ENCODE measurements around the gene CDC16. TPM values are rescaled to one million over a fixed set of nuclear protein-coding genes. Genes with fewer than 3 reads are reported as not detected.
A peak's percentile ranks its signal among the peaks of the same experiment; 100 is the strongest.

CDC16 gene
- total and polyA plus RNA-seq, 2 of the 8 experiments (the other 6 are each of a cell fraction or from before 2014, with no cell fraction given) = 42.5 to 83.4 TPM

GRCh38 chr13:114281351-114282040 lies 46.8 kb downstream of the CDC16 start, which contains the start of gene UPF3A:
Gene UPF3A (plus strand): TSS chr13:114281601. CDS start chr13:114281640, 39 bp downstream.
- Histone ChIP-seq H4K20me1 (replicated peaks in 1 of 2; ENCODE audit: control insufficient read depth in 1 of 2, insufficient read depth in 2 of 2, low read length in 2 of 2) (no peaks in the 10 kb centered on the region), H3K36me3 (ENCODE audit: control insufficient read depth in 2 of 4, insufficient read depth in 4 of 4, low read length in 3 of 4) (peaks cover under 1 to 39% (median 13%) of the 10 kb centered on the region in 4 experiments; a peak in 6 of 8 replicates), H2BK20ac (ENCODE audit: low read length) (no peak within 1 kb of the TSS; the same call in 1 of the 2 replicates), H3K27ac (ENCODE audit: low read depth, low read length) (peak within 1 kb of the TSS; percentile 98), H2AK5ac (ENCODE audit: low read depth, low read length) (no peak within 1 kb of the TSS), H3K9ac (replicated peaks in 1 of 4; ENCODE audit: extremely low read depth in 1 of 4, low read depth in 3 of 4, low read length in 3 of 4) (peak within 1 kb of the TSS; percentile 95 to 99 (median 98)), H3K27me3 (replicated peaks in 1 of 4; ENCODE audit: control insufficient read depth in 3 of 4, extremely low read depth in 1 of 4, insufficient read depth in 3 of 4, low read length in 3 of 4) (no peaks in the 10 kb centered on the region), H3K9me3 (ENCODE audit: insufficient read depth in 2 of 2, low read depth in 1 of 2, low read length in 1 of 2) (no peaks in the 10 kb centered on the region), H3K23me2 (ENCODE audit: low read depth, low read length) (no peaks in the 10 kb centered on the region), H3K14ac (ENCODE audit: insufficient read length) (no peak within 1 kb of the TSS), H3K79me1 (ENCODE audit: low read depth, low read length) (no peaks in the 10 kb centered on the region), H2BK15ac (ENCODE audit: low read length) (peak within 1 kb of the TSS; percentile 90; the same call in 1 of the 2 replicates), H2BK5ac (ENCODE audit: low read depth, low read length) (peak within 1 kb of the TSS; percentile 98), H4K5ac (ENCODE audit: insufficient read length, low read depth, low read length) (peak within 1 kb of the TSS; percentile 99), H4K91ac (replicated peaks; ENCODE audit: insufficient read length, low read length) (peak within 1 kb of the TSS; percentile 96), H3K23ac (ENCODE audit: insufficient read length) (no peak within 1 kb of the TSS), H2AFZ (ENCODE audit: low read length) (peak within 1 kb of the TSS; percentile 95; the same call in 1 of the 2 replicates), H3K4me2 (ENCODE audit: insufficient read depth in 1 of 2, low read depth in 2 of 2, low read length in 2 of 2) (peak within 1 kb of the TSS; percentile 57 to 70), H3K56ac (replicated peaks; ENCODE audit: insufficient read length, low read depth, low read length) (peak within 1 kb of the TSS; percentile 98), H2BK12ac (ENCODE audit: low read depth, low read length) (peak within 1 kb of the TSS; percentile 83), H3K79me2 (ENCODE audit: control insufficient read depth in 1 of 2, insufficient read depth in 2 of 2, low read length in 2 of 2) (peaks cover 0 to 32% of the 10 kb centered on the region in 2 experiments; a peak in 2 of 4 replicates), H3K4me3 (ENCODE audit: extremely low read depth in 1 of 4, insufficient read depth in 2 of 4, low read depth in 3 of 4, low read length in 4 of 4) (peak within 1 kb of the TSS; percentile 70 to 94 (median 88)), H3K4me1 (replicated peaks in 1 of 4; ENCODE audit: control insufficient read depth in 3 of 4, insufficient read depth in 4 of 4, low read length in 3 of 4) (peaks cover 0 to 8% (median 3%) of the 10 kb centered on the region in 4 experiments; a peak in 4 of 7 replicates), H2BK120ac (replicated peaks; ENCODE audit: low read depth, low read length) (no peak within 1 kb of the TSS), H3K18ac (ENCODE audit: extremely low read depth, low read length) (peak within 1 kb of the TSS; percentile 95), H4K8ac (ENCODE audit: extremely low read depth, insufficient read depth, low read length) (peak within 1 kb of the TSS; percentile 100), H3K4ac (replicated peaks; ENCODE audit: insufficient read length, low read depth, low read length) (peak within 1 kb of the TSS; percentile 54)
- CTCF ChIA-PET (ENCODE audit: partially characterized antibody) = interaction anchor here (0.7 kb wide), 1 partner anchor 36 kb away, joined by 3 read pairs; no protein-coding TSS in a partner anchor
- WGBS, 2 experiments (ENCODE audit: extremely low coverage in 1 of 2, insufficient coverage in 1 of 2, insufficient read length in 1 of 2, insufficient replicate concordance in 2 of 2, low coverage in 1 of 2, low lambda C conversion rate in 2 of 2, missing lambda C conversion rate in 1 of 2) = 1% methylated on average over 34 of the region's 89 CpGs; no CpG with 5 or more reads in 1 of the 2 experiments
- no peak for FAIRE-seq
- peak; percentile 63 to 94 for DNase-seq (ENCODE audit: low read depth in 1 of 2, low spot score in 2 of 2)
- POLR2A ChIA-PET (ENCODE audit: partially characterized antibody) = interaction anchor here (0.7 to 3.7 kb wide), 20 partner anchors 10 to 1072 kb away, joined by 3 to 35 read pairs (median 4); partner anchors contain the start of gene CUL4A
- TF ChIP-seq FOSL1 (IDR thresholded peaks at IDR 0.05; ENCODE audit: insufficient read depth, low read depth, low read length) (no peak), GABPA (IDR thresholded peaks at IDR 0.05; ENCODE audit: borderline replicate concordance, insufficient read depth, low read length) (no peak), TAF1 (IDR thresholded peaks at IDR 0.05; ENCODE audit: low read depth, low read length) (peak; percentile 87), RNF2 (IDR thresholded peaks at IDR 0.05; ENCODE audit: borderline replicate concordance, low read depth, low read length, missing control alignments, poor library complexity, severe bottlenecking) (no peak), SP1 (IDR thresholded peaks at IDR 0.05; ENCODE audit: low read depth, low read length) (0 out of 2 replicates have a peak, but pooled peaks have one; percentile 12), ATF2 (IDR thresholded peaks at IDR 0.05; ENCODE audit: low read length) (no peak), PHF8 (conservative IDR thresholded peaks at IDR 0.05; ENCODE audit: low read depth, low read length) (peak; percentile 91), SIN3A (conservative IDR thresholded peaks at IDR 0.05 in 1 of 2, IDR thresholded peaks at IDR 0.05 in 1 of 2; ENCODE audit: low read depth in 1 of 2, low read length in 2 of 2) (no peak)
